Superior temporal gyrus (tissue), 1 donor: Measurements from ENCODE around the gene MAOA.
"Not testable (repeated sequence)": the region's sequence is repeated elsewhere in the genome, so short reads cannot be mapped to it uniquely, and the experiment has no call there.

Source experiments
- DNase-seq: peaks from one replicate; pipeline ENCODE4 v3.0.0-alpha.2; 2016; ENCODE audit errors: extremely low spot score

Gene MAOA

GRCh38 chrX:43663173-43663572 lies 7.1 kb downstream of the MAOA start:
- DNase-seq = no peak

- DNase-seq = no peak
Observed at GRCh38 chrX:43664258-43664657, 8.2 kb downstream of the MAOA start.

GRCh38 chrX:43664708-43665107 lies 8.6 kb downstream of the MAOA start:
- DNase-seq = no peak

- DNase-seq = no peak
Observed at GRCh38 chrX:43666311-43666912, 10.3 kb downstream of the MAOA start.

- DNase-seq = not testable (repeated sequence)
Observed at GRCh38 chrX:43675965-43676628, 20.0 kb downstream of the MAOA start.

- DNase-seq = no peak
Observed at GRCh38 chrX:43676971-43677572, 21.0 kb downstream of the MAOA start.

- no peak for DNase-seq
Observed at GRCh38 chrX:43677993-43678392, 21.9 kb downstream of the MAOA start.

- DNase-seq = no peak
Observed at GRCh38 chrX:43679058-43679457, 23.0 kb downstream of the MAOA start.

- DNase-seq = no peak
Observed at GRCh38 chrX:43679778-43680177, 23.7 kb downstream of the MAOA start.

- no peak for DNase-seq
Observed at GRCh38 chrX:43682726-43683125, 26.6 kb downstream of the MAOA start.

- no peak for DNase-seq
Observed at GRCh38 chrX:43685221-43685620, 29.1 kb downstream of the MAOA start.

- no peak for DNase-seq
Observed at GRCh38 chrX:43688586-43688985, 32.5 kb downstream of the MAOA start.

GRCh38 chrX:43693602-43694406 lies 37.7 kb downstream of the MAOA start:
- no peak for DNase-seq

- DNase-seq = no peak
Observed at GRCh38 chrX:43699475-43699874, 43.4 kb downstream of the MAOA start.

GRCh38 chrX:43702079-43702524 lies 46.0 kb downstream of the MAOA start:
- no peak for DNase-seq

GRCh38 chrX:43702660-43703059 lies 46.6 kb downstream of the MAOA start:
- no peak for DNase-seq

- DNase-seq = no peak
Observed at GRCh38 chrX:43703211-43703791, 47.2 kb downstream of the MAOA start.

GRCh38 chrX:43706786-43707370 lies 50.8 kb downstream of the MAOA start:
- no peak for DNase-seq

GRCh38 chrX:43707812-43708548 lies 51.9 kb downstream of the MAOA start:
- no peak for DNase-seq

- no peak for DNase-seq
Observed at GRCh38 chrX:43716144-43716543, 60.0 kb downstream of the MAOA start.

GRCh38 chrX:43716696-43717095 lies 60.6 kb downstream of the MAOA start:
- DNase-seq = no peak
